ENCODE measurements around the gene MAP3K20. TPM values are rescaled to one million over a fixed set of nuclear protein-coding genes. Genes with fewer than 3 reads are reported as not detected.

MAP3K20 gene
- total RNA-seq, 3 donors from 2014 or later: 34.8 to 67.0 (median 42.9) TPM

GRCh38 chr2:173191601-173192000, 116.0 kb downstream of the MAP3K20 start:
- no peaks in the 10 kb centered on the region for H3K4me1 ChIP-seq

GRCh38 chr2:173192071-173192470, 116.4 kb downstream of the MAP3K20 start:
- H3K9me3 ChIP-seq: no peaks in the 10 kb centered on the region
- no peak for DNase-seq (ENCODE audit: low spot score in 2 of 2)
- no peaks in the 10 kb centered on the region for H3K27me3 ChIP-seq
- TF ChIP-seq POLR2AphosphoS5 (IDR thresholded peaks at IDR 0.05) (no peak), POLR2A (IDR thresholded peaks at IDR 0.05) (no peak), CTCF (IDR thresholded peaks at IDR 0.05) (no peak)
- no peaks in the 10 kb centered on the region for H3K36me3 ChIP-seq
- no peak overlapping the region for H3K4me3 ChIP-seq
- intact Hi-C loops (cut with DNase I; ENCODE audit: low total_unique reads): no loop called here
- H3K4me1 ChIP-seq: no peaks in the 10 kb centered on the region
- peak overlapping the region; percentile 10 to 49 for H3K27ac ChIP-seq

More at GRCh38 chr2:173191601-173192000, 116.0 kb downstream of the MAP3K20 start:
- Histone ChIP-seq H3K27ac (peak overlapping the region in 1 of 2 donors; percentile 49), H3K27me3 (no peaks in the 10 kb centered on the region), H3K9me3 (no peaks in the 10 kb centered on the region), H3K4me3 (no peak overlapping the region), H3K36me3 (no peaks in the 10 kb centered on the region)
- TF ChIP-seq POLR2A (IDR thresholded peaks at IDR 0.05) (no peak), POLR2AphosphoS5 (IDR thresholded peaks at IDR 0.05) (no peak), CTCF (IDR thresholded peaks at IDR 0.05) (no peak)
- intact Hi-C loops (cut with DNase I; ENCODE audit: low total_unique reads): no loop called here
- no peak for DNase-seq (ENCODE audit: low spot score in 2 of 2)

- DNase-seq (ENCODE audit: low spot score in 2 of 2): no peak
- no peak overlapping the region for H3K27ac ChIP-seq
- H3K27me3 ChIP-seq: no peaks in the 10 kb centered on the region
- TF ChIP-seq CTCF (IDR thresholded peaks at IDR 0.05) (no peak), POLR2AphosphoS5 (IDR thresholded peaks at IDR 0.05) (no peak), POLR2A (IDR thresholded peaks at IDR 0.05) (no peak)
- no peak overlapping the region for H3K4me3 ChIP-seq
- intact Hi-C loops (cut with DNase I; ENCODE audit: low total_unique reads): no loop called here
- no peaks in the 10 kb centered on the region for H3K36me3 ChIP-seq
- H3K9me3 ChIP-seq: no peaks in the 10 kb centered on the region
- H3K4me1 ChIP-seq: no peaks in the 10 kb centered on the region
Observed at GRCh38 chr2:173193925-173194324, 118.3 kb downstream of the MAP3K20 start.

- intact Hi-C loops (cut with DNase I; ENCODE audit: low total_unique reads): no loop called here
- no peak for TF ChIP-seq POLR2A (IDR thresholded peaks at IDR 0.05)
- no peak for TF ChIP-seq CTCF (IDR thresholded peaks at IDR 0.05)
- TF ChIP-seq POLR2AphosphoS5 (IDR thresholded peaks at IDR 0.05): no peak
- no peak overlapping the region for H3K4me3 ChIP-seq
- H3K4me1 ChIP-seq: no peaks in the 10 kb centered on the region
- H3K9me3 ChIP-seq: no peaks in the 10 kb centered on the region
- no peaks in the 10 kb centered on the region for H3K36me3 ChIP-seq
- no peaks in the 10 kb centered on the region for H3K27me3 ChIP-seq
- no peak for DNase-seq (ENCODE audit: low spot score in 2 of 2)
- H3K27ac ChIP-seq: no peak overlapping the region
Observed at GRCh38 chr2:173195100-173195499, 119.5 kb downstream of the MAP3K20 start.

GRCh38 chr2:173196080-173196479, 120.4 kb downstream of the MAP3K20 start:
- TF ChIP-seq POLR2A (IDR thresholded peaks at IDR 0.05): no peak
- no peak for TF ChIP-seq CTCF (IDR thresholded peaks at IDR 0.05)
- TF ChIP-seq POLR2AphosphoS5 (IDR thresholded peaks at IDR 0.05): no peak
- Histone ChIP-seq H3K36me3 (no peaks in the 10 kb centered on the region), H3K4me1 (no peaks in the 10 kb centered on the region), H3K4me3 (no peak overlapping the region), H3K27me3 (no peaks in the 10 kb centered on the region), H3K9me3 (no peaks in the 10 kb centered on the region), H3K27ac (no peak overlapping the region)
- DNase-seq (ENCODE audit: low spot score in 2 of 2): no peak
- intact Hi-C loops (cut with DNase I; ENCODE audit: low total_unique reads): no loop called here
